Activated CD8-positive, alpha-beta memory T cell treated with anti-CD3 and anti-CD28 coated beads for 48 hours (primary cell): Measurements from ENCODE around the gene PPP1R7.

Source experiments
- DNase-seq, 3 experiments: peaks; one replicate each; pipeline ENCODE4 v3.0.0-alpha.2; 2020; ENCODE audit warnings: low read depth in 2 of 3, low spot score in 2 of 3

PPP1R7 gene

GRCh38 chr2:241161646-241162281 is 11.5 kb downstream of the PPP1R7 start:
- no peak for DNase-seq

- DNase-seq, result no peak
Observed at GRCh38 chr2:241163601-241164118, 13.4 kb downstream of the PPP1R7 start.

DNA sequence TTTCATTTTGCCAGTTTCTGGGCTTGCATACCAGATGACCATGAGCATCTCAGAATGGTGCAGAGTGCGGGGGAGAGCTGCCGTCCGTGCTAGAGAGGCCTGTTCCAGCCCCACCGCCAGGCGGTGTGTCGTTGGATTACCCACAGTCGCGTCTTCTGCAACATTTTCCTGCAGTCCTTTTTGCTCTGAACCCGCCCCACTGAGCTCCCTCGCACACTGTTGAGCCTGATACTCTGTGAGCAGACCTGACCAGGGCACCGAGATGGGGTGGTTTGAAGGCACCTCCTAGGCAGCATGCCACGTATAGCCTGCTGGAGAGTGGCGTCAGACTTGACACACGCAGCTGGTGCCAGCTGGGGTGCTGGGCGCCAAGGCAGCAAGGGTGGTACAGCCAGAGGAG is 18.1 kb downstream of the PPP1R7 start:
- no peak for DNase-seq

GRCh38 chr2:241173557-241173956 is 23.3 kb downstream of the PPP1R7 start:
- DNase-seq, result no peak

DNA sequence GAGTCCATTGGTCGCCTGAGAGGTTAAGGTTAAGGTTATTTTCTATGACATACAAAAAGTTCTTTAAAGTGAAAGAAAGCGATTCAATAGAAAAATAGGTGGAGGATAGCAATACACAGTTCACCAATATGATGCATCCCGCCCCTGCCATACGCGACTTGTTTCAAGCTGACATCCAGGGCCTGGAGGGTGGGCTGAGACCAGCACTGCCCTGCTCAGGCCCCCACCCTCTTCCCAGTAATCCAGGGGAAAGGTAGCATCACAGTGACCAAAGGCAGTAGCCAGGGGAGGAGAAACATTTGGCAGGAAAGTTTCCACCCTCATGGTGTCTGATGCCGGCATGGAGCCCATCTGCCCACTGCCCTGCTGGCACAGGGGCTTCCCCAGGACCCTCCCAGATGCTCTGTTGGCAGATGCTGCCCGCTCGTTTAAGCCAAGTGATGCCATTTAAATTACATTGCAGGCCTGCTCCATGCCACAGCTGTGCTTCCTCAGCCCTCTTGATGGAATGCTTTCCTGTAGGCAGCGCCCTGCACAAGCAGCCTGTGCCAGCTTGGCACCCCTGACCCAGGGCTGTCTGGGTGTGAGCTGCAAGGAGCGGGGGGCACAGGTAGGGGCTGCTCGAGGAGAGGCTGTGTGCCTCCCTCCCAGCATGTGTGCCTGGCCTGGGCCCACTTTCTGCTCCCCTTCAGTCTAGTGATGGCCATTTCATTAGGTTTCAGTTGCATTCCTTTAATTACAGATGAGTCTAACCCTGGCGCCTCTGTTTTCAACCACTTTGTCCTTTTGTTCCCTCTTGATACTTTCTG is 27.5 kb downstream of the PPP1R7 start:
- no peak for DNase-seq

DNA sequence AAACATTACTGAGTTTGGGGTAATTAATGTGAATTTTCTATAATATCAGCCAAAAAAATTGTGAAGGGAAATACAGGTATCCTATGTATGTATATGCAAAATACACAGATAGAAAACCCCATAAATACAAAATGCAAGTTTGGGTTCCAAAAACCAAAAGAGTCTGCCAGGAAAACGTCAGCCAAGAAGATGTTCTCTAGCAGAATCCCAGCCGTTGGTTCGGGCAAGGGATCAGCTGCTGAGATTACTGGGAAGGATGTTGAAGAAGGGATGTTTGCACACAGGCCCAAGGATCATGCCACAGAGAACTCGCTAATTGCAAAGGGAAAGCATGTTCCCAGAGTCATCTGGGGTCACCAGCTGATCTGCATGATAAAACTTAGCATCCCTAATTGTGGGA is 28.7 kb downstream of the PPP1R7 start:
- DNase-seq, result no peak

GRCh38 chr2:241179899-241180298 is 29.6 kb downstream of the PPP1R7 start:
- no peak for DNase-seq

GRCh38 chr2:241180495-241180894 is 30.2 kb downstream of the PPP1R7 start:
- DNase-seq, result no peak

- no peak for DNase-seq
Observed at GRCh38 chr2:241182126-241182525, 31.9 kb downstream of the PPP1R7 start.

GRCh38 chr2:241182531-241183133 is 32.4 kb downstream of the PPP1R7 start:
- DNase-seq, result no peak

DNA sequence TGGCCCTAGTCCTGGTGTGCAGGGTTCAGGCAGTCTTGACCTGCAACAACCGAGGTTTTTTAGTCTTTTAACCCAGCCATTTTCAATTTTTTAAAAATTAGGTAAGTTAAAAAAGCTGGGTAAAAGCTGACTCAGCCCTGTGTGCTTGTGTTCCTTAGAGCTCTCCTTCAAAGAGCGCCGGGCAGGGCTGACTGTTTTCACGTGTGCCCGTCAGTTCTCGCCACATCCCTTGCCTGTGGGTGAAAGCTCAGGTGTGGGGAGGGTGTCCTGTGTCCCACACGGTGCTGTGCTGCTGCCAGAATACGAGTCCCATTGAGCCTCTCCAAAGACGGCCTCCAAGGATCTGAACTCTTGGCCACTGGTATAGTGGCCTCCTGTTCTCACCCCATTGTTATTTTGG is 33.0 kb downstream of the PPP1R7 start:
- DNase-seq, result no peak

GRCh38 chr2:241184901-241185300 is 34.6 kb downstream of the PPP1R7 start:
- no peak for DNase-seq

DNA sequence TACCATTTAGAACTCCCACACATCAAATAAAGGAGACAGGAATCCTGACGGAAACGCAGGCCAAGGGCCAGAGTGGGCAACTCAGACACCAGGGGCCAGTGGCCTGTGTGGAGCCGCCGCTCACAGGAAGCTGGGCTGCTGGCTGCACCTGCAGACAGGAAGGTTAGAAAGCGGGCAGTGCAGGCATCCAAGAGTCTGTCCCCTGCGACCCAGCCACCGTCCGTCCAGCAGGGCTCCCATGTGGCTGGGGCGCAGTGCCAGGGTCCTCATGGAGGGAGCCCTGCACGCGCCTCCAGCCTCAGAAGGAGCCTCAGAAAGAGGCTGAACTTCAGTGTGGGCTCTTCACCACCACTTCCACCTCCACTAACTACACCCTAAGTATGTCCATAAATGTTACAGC is 35.7 kb downstream of the PPP1R7 start:
- DNase-seq, result no peak

- DNase-seq, result no peak
Observed at GRCh38 chr2:241187101-241187917, 37.0 kb downstream of the PPP1R7 start.

GRCh38 chr2:241187918-241188234 is 37.6 kb downstream of the PPP1R7 start:
- no peak for DNase-seq

GRCh38 chr2:241188361-241189092 is 38.3 kb downstream of the PPP1R7 start, which contains the start of gene ANO7:
Gene ANO7, plus strand, starts transcription at chr2:241188677. Its CDS starts 1,387 bp downstream, at chr2:241190064.
- DNase-seq, result no peak

DNA sequence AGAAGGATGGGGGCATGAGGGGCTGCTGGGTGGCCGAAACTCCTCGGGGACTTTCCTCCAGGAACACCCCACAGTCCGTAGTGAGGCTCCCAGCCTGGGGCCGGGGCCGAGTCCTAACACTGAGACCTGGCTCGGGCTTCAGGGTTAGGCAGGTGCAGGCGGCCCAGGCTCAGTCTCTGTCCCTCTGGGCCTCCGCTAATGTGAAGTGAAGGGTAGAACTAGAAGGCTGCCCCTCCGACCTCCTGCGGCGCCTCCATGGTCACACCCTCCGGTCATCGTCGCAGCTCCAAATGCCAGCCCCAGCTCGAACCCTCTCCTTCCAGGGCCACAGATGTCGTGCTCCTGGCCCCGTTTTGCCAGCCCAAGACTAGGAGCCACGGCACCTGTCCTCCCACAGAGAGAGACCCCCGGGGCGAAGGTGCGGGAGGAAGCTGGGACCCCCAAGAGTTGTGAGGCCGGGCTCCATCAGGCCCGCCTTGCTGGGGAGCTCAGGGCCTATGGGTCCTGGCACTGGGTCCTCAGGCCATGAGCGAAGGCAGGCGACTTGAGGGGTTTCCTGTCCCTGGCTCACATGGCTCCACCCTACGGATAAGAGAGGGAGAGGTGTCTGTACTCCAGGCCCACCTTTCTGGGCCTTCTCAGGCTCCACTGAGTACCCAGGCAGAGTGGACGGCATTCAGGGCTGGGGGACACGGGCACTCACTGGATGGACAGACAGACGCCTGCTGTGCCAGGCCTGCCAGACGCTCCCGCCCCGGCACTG is 39.0 kb downstream of the PPP1R7 start:
- no peak for DNase-seq

GRCh38 chr2:241189856-241190201 is 39.6 kb downstream of the PPP1R7 start:
- DNase-seq, result no peak

DNA sequence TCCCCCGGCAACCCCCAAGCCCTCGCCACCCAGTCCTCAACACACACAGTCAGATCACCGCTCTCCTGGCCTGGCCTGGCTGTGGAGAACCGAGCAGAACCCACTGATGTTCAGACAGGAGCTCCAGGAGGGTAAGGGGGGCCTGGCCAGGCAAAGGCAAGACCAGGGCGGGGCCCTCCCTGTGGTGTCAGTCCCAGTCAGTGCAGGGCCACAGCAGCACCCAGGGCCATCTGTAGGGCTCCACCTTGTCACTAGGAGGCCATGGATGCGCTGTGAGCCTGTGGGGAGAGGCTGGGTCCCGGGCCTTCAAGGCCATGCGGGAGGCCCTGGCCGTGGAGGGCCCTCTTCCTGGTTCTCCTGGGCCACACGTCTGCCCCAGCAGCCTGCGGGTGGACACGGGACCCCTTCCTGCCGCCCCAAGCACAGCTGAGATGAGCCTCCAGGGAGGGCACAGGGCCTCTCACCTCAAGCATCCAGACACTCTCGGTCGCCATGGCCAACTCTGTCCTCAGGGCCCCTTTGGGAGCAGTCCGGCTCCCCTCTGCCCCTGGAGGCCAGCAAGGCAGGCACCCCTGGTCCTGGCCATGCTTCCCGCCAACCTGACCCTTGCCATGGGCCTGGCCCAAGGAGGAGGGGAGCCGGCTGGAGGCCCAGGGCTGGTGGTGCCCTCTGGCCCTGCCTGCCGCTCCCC is 40.2 kb downstream of the PPP1R7 start:
- DNase-seq, result no peak
